HG03103 (cell line): ENCODE measurements around the gene OR7D2.
"Not testable (repeated sequence)": the region's sequence is repeated elsewhere in the genome, so short reads cannot be mapped to it uniquely, and the experiment has no call there.

Experiments used
- ATAC-seq: cut with Tn5 transposase; IDR thresholded peaks from one replicate; pipeline ENCODE4 v1.9.1; 2021; ENCODE audit warnings: low read depth; ENCODE audit not compliant: unreplicated experiment

Gene OR7D2

DNA sequence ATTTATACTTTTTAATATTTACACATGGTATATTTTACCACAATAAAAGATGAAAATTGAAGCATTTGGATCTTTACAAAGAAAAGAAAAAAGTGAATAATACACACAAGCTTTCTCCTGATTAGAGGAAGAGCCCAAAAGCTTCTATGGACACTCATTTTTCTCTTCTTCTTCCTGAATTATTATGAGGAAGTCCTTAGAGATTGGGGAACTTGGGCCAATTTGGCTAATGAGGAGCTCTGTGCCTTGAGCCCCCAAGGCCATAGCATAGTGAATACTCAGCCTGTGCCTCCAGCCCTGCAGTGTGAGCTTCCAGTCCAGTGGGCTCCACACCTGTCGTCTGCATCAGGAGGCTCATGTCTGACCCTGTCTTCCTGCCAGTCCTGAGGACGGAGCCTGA is 19.3 kb downstream of the OR7D2 start:
- not testable (repeated sequence) for ATAC-seq

DNA sequence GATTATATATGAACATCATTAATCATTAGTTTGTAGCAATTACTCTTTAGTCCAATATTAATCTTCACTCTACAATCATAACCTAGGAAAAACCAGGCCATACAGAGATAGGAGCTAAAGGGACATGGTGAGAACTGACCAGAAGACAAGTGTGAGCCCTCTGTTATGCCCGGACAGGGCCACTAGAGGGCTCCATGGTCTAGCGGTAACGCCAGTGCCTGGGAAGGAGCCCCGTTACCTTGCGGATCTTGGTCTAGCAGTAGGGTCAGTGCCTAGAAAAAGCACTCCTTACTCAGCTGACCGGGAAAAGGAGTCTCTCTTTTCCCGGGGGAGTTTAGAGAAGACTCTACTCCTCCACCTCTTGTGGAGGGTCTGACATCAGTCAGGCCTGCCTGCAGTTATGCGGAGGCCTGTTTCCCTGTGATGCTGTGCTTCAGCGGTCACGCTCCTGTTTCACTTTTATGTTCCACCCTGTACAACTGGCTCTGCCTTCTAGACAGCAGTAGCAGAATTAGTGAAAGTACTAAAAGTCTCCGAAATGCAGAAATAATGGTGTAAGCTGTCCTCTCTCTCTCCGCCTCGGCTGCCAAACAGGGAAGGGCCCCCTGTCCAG is 26.8 kb downstream of the OR7D2 start:
- no peak for ATAC-seq

DNA sequence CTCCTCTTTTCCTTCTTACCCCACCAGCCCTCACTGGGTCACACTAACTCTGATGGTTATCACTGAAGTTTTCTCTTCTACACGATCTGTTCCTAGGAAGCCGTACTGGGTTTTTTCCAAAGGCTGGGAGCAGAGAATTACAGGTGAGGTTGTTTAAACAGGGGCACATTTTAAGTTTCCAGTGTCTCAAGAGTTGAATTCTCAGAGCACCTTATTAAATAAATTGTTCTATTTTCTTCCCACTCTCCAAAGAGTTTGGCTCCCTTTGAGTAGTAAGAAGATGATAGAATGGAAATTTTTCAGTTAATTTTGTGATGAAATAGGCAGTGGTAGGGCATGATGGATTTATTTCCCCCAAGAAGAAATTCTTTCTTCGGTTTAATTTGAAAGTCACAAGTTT is 40.7 kb downstream of the OR7D2 start, which contains the start of gene OR7D4:
TSS of gene OR7D4 (minus strand) at position 101 of the 400 bp plus-strand sequence. CDS start 4,752 bp downstream, outside the sequence.
- no peak for ATAC-seq
